Memory B cell (primary cell): ENCODE data around the gene GPR151.
A peak's percentile ranks its signal among the peaks of the same experiment; 100 is the strongest.

ENCODE experiments used
- ATAC-seq: fragments of 150-1000 bp; cut with Tn5 transposase; 2 replicates; pipeline ENCODE4 v1.10.0; 2021; ENCODE audit warnings: low read depth, mild to moderate bottlenecking, moderate library complexity
- DNase-seq, 2 donors: peaks; one replicate each; pipeline ENCODE4 v3.0.0; 2022; ENCODE audit warnings: low spot score in 2 of 2
- H3K27ac Mint-ChIP-seq: one replicate; pipeline ENCODE4 v1.8.0; 2022; ENCODE audit warnings: mild to moderate bottlenecking, moderate library complexity, mixed read lengths
- H3K27me3 Mint-ChIP-seq: one replicate; pipeline ENCODE4 v1.8.0; 2022; ENCODE audit warnings: mixed read lengths
- H3K36me3 Mint-ChIP-seq: one replicate; pipeline ENCODE4 v1.8.0; 2022; ENCODE audit warnings: mild to moderate bottlenecking, mixed read lengths
- H3K4me1 Mint-ChIP-seq: one replicate; pipeline ENCODE4 v1.8.0; 2022; ENCODE audit warnings: mixed read lengths
- H3K4me3 Mint-ChIP-seq: one replicate; pipeline ENCODE4 v1.8.0; 2022; ENCODE audit warnings: mild to moderate bottlenecking, moderate library complexity, mixed read lengths
- H3K9me3 Mint-ChIP-seq: one replicate; pipeline ENCODE4 v1.8.0; 2022; ENCODE audit warnings: mixed read lengths

Gene GPR151

GRCh38 chr5:146533882-146534281, 17.9 kb upstream of the GPR151 start:
- Mint-ChIP-seq H3K27me3 (peaks cover 3% of the 10 kb centered on the region), H3K4me3 (no peak overlapping the region), H3K27ac (no peak overlapping the region), H3K9me3 (no peaks in the 10 kb centered on the region), H3K36me3 (no peaks in the 10 kb centered on the region), H3K4me1 (peaks cover 4% of the 10 kb centered on the region)
- ATAC-seq (no peak), DNase-seq (no peak)

GRCh38 chr5:146533260-146533857, 17.4 kb upstream of the GPR151 start:
- DNase-seq (peak; percentile 45 to 46), ATAC-seq (peak; percentile 81)
- Mint-ChIP-seq H3K27me3 (peaks cover 3% of the 10 kb centered on the region), H3K9me3 (no peaks in the 10 kb centered on the region), H3K4me1 (peaks cover 4% of the 10 kb centered on the region), H3K27ac (no peak overlapping the region), H3K4me3 (no peak overlapping the region), H3K36me3 (no peaks in the 10 kb centered on the region)

GRCh38 chr5:146529984-146530383, 14.0 kb upstream of the GPR151 start:
- H3K4me1 Mint-ChIP-seq: peaks cover 4% of the 10 kb centered on the region
- no peaks in the 10 kb centered on the region for H3K27me3 Mint-ChIP-seq
- no peaks in the 10 kb centered on the region for H3K36me3 Mint-ChIP-seq
- H3K9me3 Mint-ChIP-seq: no peaks in the 10 kb centered on the region
- H3K4me3 Mint-ChIP-seq: no peak overlapping the region
- DNase-seq: no peak
- no peak overlapping the region for H3K27ac Mint-ChIP-seq
- peak; percentile 60 for ATAC-seq

DNA sequence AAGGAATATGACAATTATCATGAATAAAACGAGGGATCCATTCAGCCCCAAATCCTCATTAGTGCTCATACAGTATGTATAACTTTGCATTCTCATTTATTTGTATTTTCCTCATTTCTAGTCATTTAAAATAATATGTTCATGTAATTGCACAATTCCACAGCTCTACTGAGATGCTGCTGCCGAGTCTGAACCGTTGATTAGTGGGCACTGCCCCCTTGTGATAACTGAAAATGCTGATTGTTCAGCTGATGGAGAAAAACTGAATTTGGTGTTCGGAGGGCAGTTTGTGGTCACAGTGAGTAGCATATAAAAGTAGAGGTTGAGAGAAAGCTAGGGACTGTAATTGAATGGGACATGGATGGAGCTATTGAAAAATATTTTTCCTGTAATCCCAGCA, 12.2 kb upstream of the GPR151 start:
- H3K36me3 Mint-ChIP-seq: no peaks in the 10 kb centered on the region
- H3K9me3 Mint-ChIP-seq: no peaks in the 10 kb centered on the region
- H3K27ac Mint-ChIP-seq: no peak overlapping the region
- ATAC-seq (no peak), DNase-seq (no peak)
- H3K4me1 Mint-ChIP-seq: peaks cover 1% of the 10 kb centered on the region
- H3K27me3 Mint-ChIP-seq: peaks cover 1% of the 10 kb centered on the region
- H3K4me3 Mint-ChIP-seq: no peak overlapping the region

- ATAC-seq: no peak
- Mint-ChIP-seq H3K36me3 (no peaks in the 10 kb centered on the region), H3K27me3 (peaks cover 4% of the 10 kb centered on the region), H3K4me3 (no peak overlapping the region), H3K9me3 (no peaks in the 10 kb centered on the region), H3K27ac (no peak overlapping the region), H3K4me1 (no peaks in the 10 kb centered on the region)
- no peak for DNase-seq
Measured at GRCh38 chr5:146527785-146528184, 11.8 kb upstream of the GPR151 start.

DNA sequence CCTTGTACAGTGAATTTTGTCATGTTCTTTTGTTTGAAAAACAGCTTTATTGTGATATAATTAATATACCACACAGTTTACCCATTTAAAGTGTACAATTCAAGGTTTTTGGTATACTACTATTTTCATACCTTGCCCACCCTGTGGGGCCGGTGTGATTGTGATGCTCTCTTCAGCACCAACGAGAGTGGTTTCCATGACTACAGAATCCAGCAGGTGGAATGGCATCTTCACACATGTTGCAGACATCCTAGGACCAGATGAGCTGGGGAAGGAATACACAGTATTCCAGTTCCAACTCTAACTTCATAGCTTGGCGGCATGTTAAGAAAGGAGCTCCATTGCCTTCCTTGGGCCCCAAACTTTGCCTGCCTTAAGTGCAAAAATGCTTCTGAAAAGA, 7.7 kb upstream of the GPR151 start:
- Mint-ChIP-seq H3K27me3 (peaks cover 5% of the 10 kb centered on the region), H3K4me1 (peaks cover 2% of the 10 kb centered on the region), H3K27ac (no peak overlapping the region), H3K4me3 (no peak overlapping the region), H3K9me3 (no peaks in the 10 kb centered on the region), H3K36me3 (no peaks in the 10 kb centered on the region)
- no peak for DNase-seq
- ATAC-seq: no peak

- ATAC-seq: no peak
- Mint-ChIP-seq H3K9me3 (no peaks in the 10 kb centered on the region), H3K4me3 (no peak overlapping the region), H3K4me1 (peaks cover 2% of the 10 kb centered on the region), H3K27ac (no peak overlapping the region), H3K27me3 (peaks cover 6% of the 10 kb centered on the region), H3K36me3 (no peaks in the 10 kb centered on the region)
- DNase-seq: no peak
Measured at GRCh38 chr5:146521403-146522106, 5.6 kb upstream of the GPR151 start.

GRCh38 chr5:146520731-146521130, 4.7 kb upstream of the GPR151 start:
- peaks cover 5% of the 10 kb centered on the region for H3K4me1 Mint-ChIP-seq
- H3K27me3 Mint-ChIP-seq: peaks cover 6% of the 10 kb centered on the region
- H3K9me3 Mint-ChIP-seq: no peaks in the 10 kb centered on the region
- H3K4me3 Mint-ChIP-seq: no peak overlapping the region
- H3K36me3 Mint-ChIP-seq: no peaks in the 10 kb centered on the region
- ATAC-seq (no peak), DNase-seq (no peak)
- H3K27ac Mint-ChIP-seq: no peak overlapping the region

DNA sequence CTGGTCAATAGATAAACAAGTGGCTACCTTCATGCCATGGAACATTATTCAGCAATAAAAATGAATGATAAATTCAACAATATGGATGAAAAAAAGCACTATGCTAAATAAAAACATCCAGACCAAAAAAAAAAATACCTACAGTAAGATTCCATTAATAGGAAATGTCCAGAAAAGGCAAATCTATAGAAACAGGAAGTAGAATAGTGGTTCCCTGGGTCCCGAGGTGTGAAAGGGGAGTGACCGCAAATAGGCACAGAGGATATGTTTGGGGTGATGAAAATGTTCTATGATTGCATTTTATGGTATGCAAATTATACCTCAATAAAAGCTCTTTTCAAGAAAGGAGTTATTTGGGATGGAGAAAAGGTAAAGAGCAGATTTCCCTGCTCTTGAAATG, 3.6 kb upstream of the GPR151 start:
- Mint-ChIP-seq H3K27ac (no peak overlapping the region), H3K4me1 (peaks cover 7% of the 10 kb centered on the region), H3K4me3 (no peak overlapping the region), H3K9me3 (no peaks in the 10 kb centered on the region), H3K27me3 (peaks cover 6% of the 10 kb centered on the region), H3K36me3 (no peaks in the 10 kb centered on the region)
- ATAC-seq: no peak
- no peak for DNase-seq

GRCh38 chr5:146515473-146516150, 378 bp downstream of the GPR151 start:
- H3K27me3 Mint-ChIP-seq: peaks cover 2% of the 10 kb centered on the region

DNA sequence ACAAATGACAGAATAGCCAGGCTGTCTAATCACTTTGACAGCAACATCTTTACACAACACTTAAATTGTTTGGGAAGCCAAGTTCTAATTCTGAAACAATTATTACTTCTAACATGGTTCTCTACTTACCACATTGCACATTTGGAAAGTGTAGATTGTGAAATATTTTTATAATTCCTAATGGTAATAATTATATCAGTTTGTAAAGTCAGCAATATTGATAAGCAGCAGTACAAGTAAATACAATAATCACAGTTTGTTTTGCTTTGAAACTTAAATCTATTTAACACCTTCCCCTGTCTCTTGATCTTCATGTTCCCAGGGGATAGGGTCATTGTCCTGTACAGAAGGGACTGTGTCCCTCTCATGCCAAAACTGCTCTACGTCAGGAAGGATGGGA, 1.4 kb downstream of the GPR151 start:
- DNase-seq (no peak), ATAC-seq (no peak)
- peaks cover 2% of the 10 kb centered on the region for H3K27me3 Mint-ChIP-seq
- H3K27ac Mint-ChIP-seq: no peak overlapping the region
- peaks cover 4% of the 10 kb centered on the region for H3K36me3 Mint-ChIP-seq
- H3K4me3 Mint-ChIP-seq: no peak overlapping the region
- H3K4me1 Mint-ChIP-seq: peaks cover 7% of the 10 kb centered on the region
- no peaks in the 10 kb centered on the region for H3K9me3 Mint-ChIP-seq

More at GRCh38 chr5:146515473-146516150, 378 bp downstream of the GPR151 start:
- no peak overlapping the region for H3K4me3 Mint-ChIP-seq
- peaks cover 7% of the 10 kb centered on the region for H3K4me1 Mint-ChIP-seq
- DNase-seq (no peak), ATAC-seq (no peak)
- no peak overlapping the region for H3K27ac Mint-ChIP-seq
- no peaks in the 10 kb centered on the region for H3K36me3 Mint-ChIP-seq
- no peaks in the 10 kb centered on the region for H3K9me3 Mint-ChIP-seq

DNA sequence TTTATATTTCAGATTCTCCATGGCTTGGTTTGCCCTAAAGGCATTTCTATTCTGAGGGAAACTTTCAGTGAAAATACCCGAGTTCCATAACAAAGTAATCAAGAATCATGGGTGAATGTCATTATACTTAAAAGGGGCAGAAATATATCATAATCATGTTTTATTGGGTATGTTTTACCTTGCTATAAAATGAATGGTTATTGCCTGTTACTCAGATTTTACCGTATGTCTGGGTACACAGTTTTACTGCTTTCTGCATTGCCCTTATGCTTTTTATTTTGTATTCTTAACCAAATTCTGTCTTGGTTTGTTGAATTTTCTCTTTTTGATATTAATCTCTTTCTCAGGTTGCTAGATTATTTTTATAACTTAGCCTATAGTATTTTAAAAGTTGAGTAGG, 2.5 kb downstream of the GPR151 start:
- H3K4me3 Mint-ChIP-seq: no peak overlapping the region
- peaks cover 6% of the 10 kb centered on the region for H3K36me3 Mint-ChIP-seq
- no peak overlapping the region for H3K27ac Mint-ChIP-seq
- H3K4me1 Mint-ChIP-seq: peaks cover 5% of the 10 kb centered on the region
- peaks cover 2% of the 10 kb centered on the region for H3K27me3 Mint-ChIP-seq
- DNase-seq (no peak), ATAC-seq (no peak)
- no peaks in the 10 kb centered on the region for H3K9me3 Mint-ChIP-seq

GRCh38 chr5:146510559-146511125, 5.3 kb downstream of the GPR151 start:
- H3K36me3 Mint-ChIP-seq: peaks cover 25% of the 10 kb centered on the region
- no peak for ATAC-seq

DNA sequence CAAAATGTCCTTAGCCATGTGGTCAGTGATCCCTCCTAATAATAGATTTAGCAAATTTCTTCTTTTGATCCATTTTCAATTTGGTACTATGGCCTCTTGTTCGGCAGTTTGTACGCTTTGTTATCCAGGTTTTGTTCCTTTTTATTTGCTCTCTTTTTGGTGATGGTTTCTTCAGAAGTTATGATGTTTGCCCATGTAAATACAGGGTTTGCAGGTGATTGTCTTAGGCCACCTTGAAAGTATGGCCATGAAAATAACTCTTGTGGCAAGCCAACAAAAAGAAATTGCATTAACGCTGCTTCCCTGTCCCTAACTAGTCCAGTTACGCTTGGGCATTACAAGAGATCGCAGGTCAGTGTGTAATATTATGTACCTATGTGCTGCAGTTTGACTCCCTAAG, 8.6 kb downstream of the GPR151 start:
- peaks cover 41% of the 10 kb centered on the region for H3K36me3 Mint-ChIP-seq
- DNase-seq: no peak

More at GRCh38 chr5:146510559-146511125, 5.3 kb downstream of the GPR151 start:
- no peaks in the 10 kb centered on the region for H3K27me3 Mint-ChIP-seq
- H3K9me3 Mint-ChIP-seq: no peaks in the 10 kb centered on the region
- no peak overlapping the region for H3K4me3 Mint-ChIP-seq
- peaks cover 2% of the 10 kb centered on the region for H3K4me1 Mint-ChIP-seq
- no peak for DNase-seq
- no peak overlapping the region for H3K27ac Mint-ChIP-seq

More for the DNA sequence above, 8.6 kb downstream of the GPR151 start:
- H3K9me3 Mint-ChIP-seq: no peaks in the 10 kb centered on the region
- no peak for ATAC-seq
- H3K27ac Mint-ChIP-seq: no peak overlapping the region
- H3K27me3 Mint-ChIP-seq: no peaks in the 10 kb centered on the region
- H3K4me1 Mint-ChIP-seq: no peaks in the 10 kb centered on the region
- no peak overlapping the region for H3K4me3 Mint-ChIP-seq
